Epidermal melanocyte (primary cell): ENCODE results near the gene KPNB1.

Source experiments
- DNase-seq: peaks from one replicate; pipeline ENCODE4 v3.0.0; 2011; ENCODE audit warnings: low spot score; ENCODE audit not compliant: insufficient read length

The KPNB1 gene

GRCh38 chr17:47649153-47649971 lies at the start of gene KPNB1:
Gene KPNB1 (plus strand): TSS chr17:47649919. CDS start chr17:47650245, 326 bp downstream.
- peak; percentile 74 for DNase-seq

DNA sequence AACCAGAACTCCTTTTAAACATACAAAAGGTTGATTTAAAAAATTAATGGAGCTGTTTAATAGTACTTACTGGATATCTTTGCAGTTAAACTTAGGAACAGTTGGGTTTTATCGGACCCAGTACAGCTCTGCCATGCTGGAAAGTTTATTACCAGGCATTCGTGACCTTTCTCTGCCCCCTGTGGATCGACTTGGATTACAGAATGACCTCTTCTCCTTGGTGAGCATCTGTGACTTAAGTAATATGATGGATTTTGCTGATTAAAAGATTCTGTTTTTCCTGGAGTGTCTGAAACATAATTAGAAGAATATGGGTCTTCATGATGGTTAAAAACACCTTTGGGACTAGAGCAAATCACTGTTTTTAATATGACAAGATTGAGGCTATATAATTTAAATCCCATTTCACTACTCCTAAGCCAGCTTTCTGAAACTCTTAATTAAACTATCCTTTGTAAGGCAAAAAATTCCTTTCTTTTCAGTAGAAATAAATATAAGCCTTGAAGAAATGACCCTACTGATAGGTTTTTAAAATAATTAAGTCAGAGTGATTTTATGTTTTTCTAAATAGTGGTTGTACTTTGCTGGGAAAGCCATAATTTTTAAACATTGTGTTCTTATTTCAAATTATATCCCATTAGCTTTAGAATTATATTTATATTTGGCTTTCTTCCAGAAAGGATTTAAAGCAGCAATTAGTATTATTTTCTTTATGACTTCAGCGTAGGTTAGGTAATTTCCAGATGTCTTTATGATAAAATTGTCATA lies 45.7 kb upstream of the KPNB1 start:
- no peak for DNase-seq

DNA sequence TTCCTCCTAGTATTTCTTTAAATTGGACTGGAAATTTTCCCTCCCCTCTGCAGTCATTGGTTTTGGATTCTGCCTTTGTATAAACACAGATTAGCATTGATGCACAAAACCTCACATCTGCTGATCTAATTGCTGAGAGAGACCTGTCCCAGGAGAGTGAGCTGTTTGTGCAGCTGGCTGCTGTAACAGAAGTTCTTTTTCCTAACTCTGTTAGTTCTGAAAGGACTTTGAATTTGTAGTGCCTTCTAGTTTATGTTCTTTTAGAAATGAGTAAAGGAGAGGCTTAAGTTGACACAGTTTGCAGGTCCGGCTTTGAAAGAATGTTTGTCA lies 45.2 kb upstream of the KPNB1 start:
- DNase-seq = no peak

DNA sequence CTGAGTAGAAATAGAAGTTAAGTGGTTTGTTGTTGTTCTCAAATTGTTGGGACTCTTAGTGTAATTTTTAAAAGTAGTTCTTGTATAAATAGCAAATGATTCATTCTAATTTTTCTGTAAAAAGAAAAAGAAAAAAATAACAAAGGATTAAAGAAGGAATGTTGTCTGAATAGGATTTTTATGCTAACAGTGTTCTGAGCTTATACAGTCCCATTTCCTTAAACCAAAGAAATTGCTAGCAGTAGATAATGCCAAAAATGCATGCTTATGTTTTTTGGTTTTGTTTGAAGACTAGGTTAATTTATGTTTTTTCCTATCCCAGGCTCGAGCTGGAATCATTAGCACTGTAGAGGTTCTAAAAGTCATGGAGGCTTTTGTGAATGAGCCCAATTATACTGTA lies 44.7 kb upstream of the KPNB1 start:
- DNase-seq = no peak

GRCh38 chr17:47607481-47607880 lies 42.2 kb upstream of the KPNB1 start:
- DNase-seq = no peak

DNA sequence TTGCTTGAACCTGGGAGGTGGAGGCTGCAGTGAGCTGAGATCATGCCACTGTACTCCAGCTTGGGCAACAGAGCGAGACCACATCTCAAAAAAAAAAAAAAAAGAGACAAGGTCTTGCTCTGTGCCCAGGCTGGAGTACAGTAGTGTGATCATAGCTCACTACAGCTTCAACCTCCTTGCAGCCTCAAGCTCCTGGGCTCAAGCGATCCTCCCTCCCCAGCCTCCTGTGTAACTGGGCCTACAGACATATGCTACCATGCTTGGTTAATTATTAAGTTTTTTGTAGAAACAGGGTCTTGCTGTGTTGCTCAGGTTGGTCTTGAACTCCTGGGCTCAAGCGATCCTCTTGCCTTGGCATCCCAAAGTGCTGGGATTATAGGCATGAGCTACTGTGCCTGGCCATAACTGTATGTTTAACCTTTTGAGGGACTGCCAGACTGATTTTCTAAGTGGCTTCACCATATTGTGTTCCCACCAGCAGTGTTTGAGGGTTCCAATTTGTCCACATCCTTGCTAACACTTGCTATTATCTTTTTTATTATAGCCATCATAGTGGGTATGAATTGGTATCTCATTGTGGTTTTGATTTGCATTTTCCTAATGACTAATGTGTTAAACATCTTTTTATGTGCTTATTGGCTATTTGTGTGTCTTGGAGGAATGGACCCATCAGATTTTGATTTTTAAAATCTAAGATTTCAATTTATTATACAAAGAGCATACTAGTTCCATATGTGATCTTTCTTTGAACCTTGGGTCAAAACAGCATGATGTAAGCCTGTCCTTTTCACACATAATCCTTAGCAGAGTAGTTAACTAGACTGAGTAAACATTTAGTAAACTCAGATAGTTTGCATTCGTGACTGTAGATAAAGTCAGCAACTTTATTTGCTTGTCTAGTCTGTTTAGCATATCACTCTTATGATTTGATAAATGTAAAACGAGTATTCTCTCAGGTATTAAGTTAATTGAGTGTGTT lies 38.1 kb upstream of the KPNB1 start:
- DNase-seq = no peak

GRCh38 chr17:47615766-47616424 lies 33.8 kb upstream of the KPNB1 start:
- no peak for DNase-seq

DNA sequence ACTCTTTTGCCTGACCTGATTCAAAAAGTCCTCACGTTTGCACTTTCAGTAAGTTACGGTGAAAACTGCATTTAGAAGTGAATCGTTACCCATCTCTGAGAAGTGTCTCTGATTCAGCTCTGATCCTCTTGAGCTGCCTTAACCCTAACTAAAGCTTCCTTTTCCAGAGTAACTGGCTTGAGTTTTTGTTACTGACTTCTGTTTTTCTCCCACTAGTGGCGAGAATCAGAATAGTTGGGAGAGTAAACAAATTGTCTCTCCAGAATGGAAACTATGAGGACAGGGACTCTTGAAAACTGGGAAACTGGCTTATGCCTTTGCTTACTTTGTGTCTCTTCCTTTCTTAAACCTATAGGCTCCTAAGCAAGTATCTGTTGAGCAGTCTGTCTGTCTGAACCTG lies 31.3 kb upstream of the KPNB1 start:
- DNase-seq = no peak

DNA sequence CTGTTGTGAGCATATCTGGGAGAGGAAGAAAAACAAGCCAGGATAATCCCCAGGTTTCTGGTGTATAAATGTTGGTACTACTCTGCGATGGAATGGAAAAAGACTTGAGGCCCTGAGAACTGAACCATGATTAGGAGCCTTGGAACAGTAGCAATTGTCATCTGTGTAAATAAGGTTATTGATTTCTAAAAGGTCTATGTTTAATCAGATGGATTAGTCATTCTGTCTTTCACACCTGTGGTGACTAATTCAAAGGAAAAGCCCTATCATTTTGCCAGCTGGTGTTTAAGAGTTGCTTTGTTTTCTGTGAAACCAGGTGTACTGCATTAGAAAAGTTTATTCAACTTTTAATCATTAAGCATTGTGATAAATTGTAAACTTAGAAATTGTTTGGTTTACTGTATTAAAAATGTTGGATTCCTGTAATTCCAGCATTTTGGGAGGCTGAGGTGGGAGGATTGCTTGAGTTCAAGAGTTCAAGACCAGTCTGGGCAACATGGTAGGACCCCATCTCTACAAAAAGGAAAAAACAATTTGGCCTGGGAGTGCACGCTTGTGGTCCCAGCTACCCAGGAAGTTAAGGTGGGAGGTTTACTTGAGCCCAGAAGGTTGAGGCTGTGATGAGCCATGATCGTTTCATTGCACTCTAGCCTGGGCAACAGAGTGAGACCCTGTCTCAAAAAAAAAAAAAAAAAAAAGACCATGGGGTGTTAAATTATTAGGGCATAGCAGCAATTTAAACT lies 29.0 kb upstream of the KPNB1 start:
- DNase-seq = no peak

DNA sequence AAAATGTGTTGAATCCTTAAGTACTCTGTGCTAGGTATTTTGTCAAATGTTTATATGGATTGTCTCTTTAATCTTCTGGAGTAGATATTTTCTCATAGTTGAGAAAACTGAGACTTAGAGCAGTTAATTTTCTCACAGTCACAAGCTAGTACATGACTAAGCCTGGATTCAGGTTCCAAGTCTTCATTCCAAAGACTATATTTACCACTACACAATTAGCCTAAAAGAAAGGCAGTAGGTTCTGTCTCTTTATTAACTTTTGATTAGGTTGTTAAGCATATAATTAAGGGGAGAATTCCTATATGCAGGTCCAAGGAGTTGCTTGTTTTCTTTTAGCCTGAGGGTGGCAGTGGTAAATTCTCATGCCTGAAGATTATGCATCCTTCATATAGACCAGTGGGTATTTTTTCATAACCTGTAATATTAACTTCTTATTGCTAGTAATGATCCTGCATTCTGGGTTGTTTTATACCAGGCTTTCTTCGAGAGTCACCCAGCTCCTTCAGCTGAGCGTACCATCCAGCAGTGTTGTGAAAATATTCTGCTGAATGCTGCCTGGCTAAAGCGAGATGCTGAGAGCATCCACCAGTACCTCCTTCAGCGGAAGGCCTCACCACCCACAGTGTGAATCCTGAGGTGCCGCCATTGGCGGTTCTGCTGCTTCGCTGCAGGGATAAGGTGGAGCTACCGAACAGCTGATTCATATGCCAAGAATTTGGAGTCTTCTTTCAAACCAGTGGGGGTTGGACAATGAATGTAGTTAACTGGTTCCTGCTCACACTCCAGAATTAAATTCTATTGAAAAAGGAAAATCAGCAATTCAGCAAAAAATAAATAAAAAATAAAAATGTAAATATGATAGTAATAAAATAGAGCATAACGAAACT lies 28.2 kb upstream of the KPNB1 start:
- peak; percentile 50 for DNase-seq

- DNase-seq = no peak
Measured at GRCh38 chr17:47622180-47622549, 27.6 kb upstream of the KPNB1 start.

- no peak for DNase-seq
Measured at GRCh38 chr17:47624727-47625068, 25.0 kb upstream of the KPNB1 start.

- DNase-seq = no peak
Measured at GRCh38 chr17:47628014-47628566, 21.6 kb upstream of the KPNB1 start.

DNA sequence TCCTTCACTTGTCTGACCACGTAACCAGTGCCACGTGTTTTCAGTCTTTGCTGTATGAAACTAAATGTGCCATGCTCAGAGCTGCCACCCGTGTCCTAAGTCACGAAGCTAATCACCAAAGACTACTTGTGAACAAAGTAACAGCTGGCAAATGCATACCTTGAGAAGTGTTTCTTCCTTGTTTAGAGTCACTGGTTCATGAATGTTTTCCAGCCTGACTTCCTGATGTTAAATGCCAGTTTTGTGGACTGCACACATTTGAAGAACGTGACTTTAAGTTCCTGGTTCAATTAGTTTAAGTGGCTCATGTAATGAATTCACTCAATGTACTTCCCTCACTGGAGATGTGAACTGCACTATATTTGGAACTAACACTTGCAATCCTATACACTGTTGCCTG lies 19.9 kb upstream of the KPNB1 start:
- DNase-seq = no peak

- DNase-seq = no peak
Measured at GRCh38 chr17:47630614-47631013, 19.1 kb upstream of the KPNB1 start.

DNA sequence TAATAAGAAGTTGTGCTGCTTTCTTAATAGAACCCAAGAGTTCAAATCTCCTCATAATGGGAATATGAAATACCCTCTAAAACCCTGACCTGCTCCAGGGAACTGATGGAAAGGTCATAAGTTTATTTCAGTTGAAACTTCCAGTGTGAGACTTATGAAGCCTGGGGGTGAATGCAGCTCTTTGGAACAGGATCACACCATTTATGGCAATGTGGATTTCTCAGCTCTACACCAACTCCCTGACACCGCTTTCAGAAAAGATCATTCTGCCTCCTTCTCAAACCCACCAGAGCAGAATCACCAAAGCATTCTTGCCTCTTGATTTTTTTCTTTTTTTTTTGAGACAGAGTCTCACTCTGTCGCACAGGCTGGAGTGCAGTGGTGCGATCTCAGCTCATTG lies 16.7 kb upstream of the KPNB1 start:
- DNase-seq = no peak

DNA sequence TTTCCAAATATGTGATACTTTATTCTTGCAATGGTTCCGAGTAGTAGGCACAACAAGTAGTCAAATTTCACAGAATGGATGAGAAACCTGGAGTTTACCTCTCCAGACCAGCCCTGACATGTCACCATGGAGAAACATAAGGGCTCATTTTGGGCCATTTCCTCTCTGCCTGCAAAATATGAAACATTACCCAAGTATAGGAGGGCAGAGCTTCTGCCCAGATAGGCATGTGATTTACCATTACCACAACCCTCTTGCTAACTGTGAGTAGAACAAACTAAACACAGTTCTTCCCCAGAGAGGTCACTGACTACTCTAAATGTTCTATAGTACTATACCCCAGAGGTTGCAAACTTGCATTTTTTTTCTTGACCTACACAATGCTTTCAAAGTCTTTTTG lies 15.7 kb upstream of the KPNB1 start:
- no peak for DNase-seq

GRCh38 chr17:47634870-47635269 lies 14.8 kb upstream of the KPNB1 start:
- no peak for DNase-seq

GRCh38 chr17:47635734-47636133 lies 14.0 kb upstream of the KPNB1 start:
- DNase-seq = no peak
